Measurements from ENCODE around the gene SLC5A2. TPM values are rescaled to one million over a fixed set of nuclear protein-coding genes. Genes with fewer than 3 reads are reported as not detected.
"Not testable (repeated sequence)": the region's sequence is repeated elsewhere in the genome, so short reads cannot be mapped to it uniquely, and the experiment has no call there.

Gene SLC5A2
- total RNA-seq, 2 donors from 2014 or later = 0.55 to 0.62 TPM

DNA sequence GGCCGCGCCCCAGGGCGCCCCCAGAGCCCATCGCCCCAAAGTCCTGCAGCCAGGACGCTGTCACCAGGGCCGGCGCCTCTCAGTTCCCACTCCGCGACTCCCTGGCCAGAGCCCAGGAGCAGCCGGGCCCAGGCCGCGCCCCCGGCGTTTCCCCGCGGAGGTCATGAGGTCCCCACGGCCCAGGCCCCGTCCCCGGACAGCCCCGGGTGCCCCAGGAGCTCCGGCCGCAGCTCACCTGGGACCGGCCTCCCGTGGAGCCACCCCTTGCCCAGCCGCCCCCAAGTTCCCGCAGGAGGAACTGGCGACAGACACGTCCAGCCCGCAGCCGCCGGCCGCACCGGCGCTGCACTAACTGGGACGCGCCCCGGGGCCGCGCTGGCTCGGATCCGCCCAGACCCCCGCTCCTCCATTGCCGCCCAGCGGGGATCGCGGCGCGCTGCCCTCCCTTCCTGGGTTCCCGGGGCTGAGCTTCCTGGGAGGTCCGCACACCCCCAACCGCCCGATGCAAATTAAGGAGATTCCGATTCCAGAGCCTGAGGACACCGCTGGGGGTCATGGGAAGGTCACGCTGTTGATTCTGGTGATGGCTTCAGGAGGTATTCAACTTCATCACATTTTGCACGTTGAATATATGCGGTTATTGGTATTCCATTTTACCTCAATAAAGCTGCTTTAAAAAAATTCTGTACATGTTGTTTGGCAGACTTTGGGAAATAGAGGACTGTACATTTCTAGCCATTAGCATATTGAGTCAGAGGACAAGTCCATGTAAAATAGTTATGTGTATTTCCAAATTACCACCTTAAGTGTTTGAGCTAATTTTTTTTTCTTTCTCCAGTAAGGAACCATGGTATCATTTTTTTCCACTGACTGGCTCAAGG lies 54.7 kb downstream of the SLC5A2 start:
- Histone ChIP-seq H3K27me3 (replicated peaks; ENCODE audit: insufficient read depth) (peaks cover 4% of the 10 kb centered on the region), H3K36me3 (no peaks in the 10 kb centered on the region), H3K27ac (no peak overlapping the region), H3K9me3 (no peaks in the 10 kb centered on the region), H3K4me1 (replicated peaks) (no peaks in the 10 kb centered on the region), H3K4me3 (peak overlapping the region; percentile 4 to 23)
- 15% methylated on average over 16 of the region's 57 CpGs for WGBS
- TF ChIP-seq POLR2AphosphoS5 (IDR thresholded peaks at IDR 0.05) = no peak
- TF ChIP-seq, protein P1, sequence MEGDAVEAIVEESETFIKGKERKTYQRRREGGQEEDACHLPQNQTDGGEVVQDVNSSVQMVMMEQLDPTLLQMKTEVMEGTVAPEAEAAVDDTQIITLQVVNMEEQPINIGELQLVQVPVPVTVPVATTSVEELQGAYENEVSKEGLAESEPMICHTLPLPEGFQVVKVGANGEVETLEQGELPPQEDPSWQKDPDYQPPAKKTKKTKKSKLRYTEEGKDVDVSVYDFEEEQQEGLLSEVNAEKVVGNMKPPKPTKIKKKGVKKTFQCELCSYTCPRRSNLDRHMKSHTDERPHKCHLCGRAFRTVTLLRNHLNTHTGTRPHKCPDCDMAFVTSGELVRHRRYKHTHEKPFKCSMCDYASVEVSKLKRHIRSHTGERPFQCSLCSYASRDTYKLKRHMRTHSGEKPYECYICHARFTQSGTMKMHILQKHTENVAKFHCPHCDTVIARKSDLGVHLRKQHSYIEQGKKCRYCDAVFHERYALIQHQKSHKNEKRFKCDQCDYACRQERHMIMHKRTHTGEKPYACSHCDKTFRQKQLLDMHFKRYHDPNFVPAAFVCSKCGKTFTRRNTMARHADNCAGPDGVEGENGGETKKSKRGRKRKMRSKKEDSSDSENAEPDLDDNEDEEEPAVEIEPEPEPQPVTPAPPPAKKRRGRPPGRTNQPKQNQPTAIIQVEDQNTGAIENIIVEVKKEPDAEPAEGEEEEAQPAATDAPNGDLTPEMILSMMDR (IDR thresholded peaks at IDR 0.05) = no peak
- TF ChIP-seq POLR2A (IDR thresholded peaks at IDR 0.05) = no peak
- no peak for DNase-seq (ENCODE audit: low spot score)
- intact Hi-C loops (cut with DNase I) = no loop called here

DNA sequence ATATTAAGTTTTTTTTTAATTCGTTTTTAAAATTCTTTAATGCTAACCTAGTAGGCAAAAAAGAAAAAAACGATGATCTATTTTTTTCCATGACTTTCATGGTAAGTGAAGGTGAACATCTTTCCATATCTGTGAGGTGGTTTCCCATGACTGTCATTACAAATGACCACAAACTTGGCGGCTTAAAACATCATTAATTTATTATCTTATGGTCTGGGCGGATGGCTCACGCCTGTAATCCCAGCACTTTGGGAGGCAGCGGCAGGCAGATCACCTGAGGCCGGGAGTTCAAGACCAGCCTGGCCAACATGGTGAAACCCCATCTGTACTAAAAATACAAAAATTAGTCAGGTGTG lies 55.3 kb downstream of the SLC5A2 start:
- H3K27ac ChIP-seq; intact Hi-C loops (cut with DNase I); H3K4me3 ChIP-seq; H3K9me3 ChIP-seq; H3K4me1 ChIP-seq (replicated peaks); DNase-seq (ENCODE audit: low spot score); H3K27me3 ChIP-seq (replicated peaks; ENCODE audit: insufficient read depth); H3K36me3 ChIP-seq: not testable (repeated sequence)
- 73% methylated on average over 7 of the region's 7 CpGs for WGBS

- H3K4me3 ChIP-seq; intact Hi-C loops (cut with DNase I); H3K27ac ChIP-seq; H3K36me3 ChIP-seq; H3K27me3 ChIP-seq (replicated peaks; ENCODE audit: insufficient read depth); H3K4me1 ChIP-seq (replicated peaks); DNase-seq (ENCODE audit: low spot score); H3K9me3 ChIP-seq: not testable (repeated sequence)
- WGBS = 75% methylated on average over 4 of the region's 4 CpGs
Observed at GRCh38 chr16:31539762-31540161, 56.8 kb downstream of the SLC5A2 start.

Other genes starting within 250 kb of the SLC5A2 start
- gene ITGAM, start 223.1 kb upstream of the SLC5A2 start, total RNA-seq = 1 to 10 TPM in 1 of 2 donors, under 1 TPM in 1; 0.36 to 5.1 TPM
- 1 to 10 TPM; 2.0 to 3.7 TPM for gene ITGAX, start 127.9 kb upstream of the SLC5A2 start, total RNA-seq
- not detected for gene ITGAD, start 89.8 kb upstream of the SLC5A2 start, total RNA-seq
- gene COX6A2, start 54.8 kb upstream of the SLC5A2 start, total RNA-seq = 1 to 10 TPM in 1 of 2 donors, not detected in 1; 3.9 TPM
- 1 to 10 TPM; 1.2 to 3.3 TPM for gene ZNF843, start 40.3 kb upstream of the SLC5A2 start, total RNA-seq
- 10 to 100 TPM; 10.0 to 20.3 TPM for gene ARMC5, start 23.6 kb upstream of the SLC5A2 start, total RNA-seq
- 100 to 1,000 TPM in 1 of 2 donors, 10 to 100 TPM in 1; 62.0 to 115 TPM for gene TGFB1I1, start 11.0 kb upstream of the SLC5A2 start, total RNA-seq
- 100 to 1,000 TPM; 142 to 153 TPM for gene RUSF1, start 25.3 kb downstream of the SLC5A2 start, total RNA-seq
- not detected for gene AHSP, start 44.8 kb downstream of the SLC5A2 start, total RNA-seq